PC-9 (cell line): Measurements from ENCODE around the gene CLDND2. TPM values are rescaled to one million over a fixed set of nuclear protein-coding genes. Genes with fewer than 3 reads are reported as not detected.

Source experiments
- BruUV-seq: library from RNA; stranded (reverse); fragments of 400-500 nt; replicated peaks from 2 replicates; lab custom pipeline; 2021; lab: Mats Ljungman, UMichigan
- CTCF ChIA-PET: fragments of 300-600 bp; sonication (Branson Sonifier 250); formaldehyde crosslinking; loops from one replicate; lab custom pipeline; 2022; ENCODE audit warnings: antibody characterized with exemption; lab: Charles Lee
- POLR2A ChIA-PET: fragments of 300-600 bp; sonication (Branson Sonifier 250); formaldehyde crosslinking; loops from one replicate; lab custom pipeline; 2022; ENCODE audit warnings: antibody characterized with exemption; ENCODE audit not compliant: unreplicated experiment; lab: Charles Lee
- DNase-seq, 2 experiments: peaks; one replicate each; pipeline versions ENCODE4 v3.0.0 to v3.0.0-alpha.2; 2015 to 2022; ENCODE audit warnings: mixed read lengths in 1 of 2
- H2AFZ ChIP-seq: fragments of 200-600 bp; sonication (generic); 2 replicates; pipeline ENCODE4 v1.8.1; 2017; ENCODE audit warnings: antibody characterized with exemption
- H3F3A ChIP-seq: fragments of 200-600 bp; sonication (generic); 2 replicates; pipeline ENCODE4 v1.8.1; 2017; ENCODE audit warnings: antibody characterized with exemption, mild to moderate bottlenecking, low read depth; ENCODE audit not compliant: insufficient read depth
- H3K27ac ChIP-seq: fragments of 200-600 bp; sonication (generic); 2 replicates; pipeline ENCODE4 v1.6.1; 2016; ENCODE audit warnings: mixed run types
- H3K27me3 ChIP-seq: fragments of 200-600 bp; sonication (generic); 2 replicates; pipeline ENCODE4 v1.6.1; 2016; ENCODE audit warnings: low read depth, mixed run types; ENCODE audit not compliant: insufficient read depth
- H3K36me3 ChIP-seq: fragments of 200-600 bp; sonication (generic); 2 replicates; pipeline ENCODE4 v1.6.1; 2016; ENCODE audit warnings: low read depth, mixed run types
- H3K4me1 ChIP-seq: fragments of 200-600 bp; sonication (generic); replicated peaks from 2 replicates; pipeline ENCODE4 v1.6.1; 2016; ENCODE audit warnings: mixed run types; ENCODE audit not compliant: insufficient read depth
- H3K4me2 ChIP-seq: fragments of 200-600 bp; sonication (generic); 2 replicates; pipeline ENCODE4 v1.6.1; 2017; ENCODE audit warnings: mixed run types
- H3K4me3 ChIP-seq: fragments of 200-600 bp; sonication (generic); 2 replicates; pipeline ENCODE4 v1.6.1; 2016; ENCODE audit warnings: mixed run types
- H3K79me2 ChIP-seq: fragments of 200-600 bp; sonication (generic); 2 replicates; pipeline ENCODE4 v1.6.1; 2017; ENCODE audit warnings: low read depth, mixed run types
- H3K9me2 ChIP-seq: fragments of 200-600 bp; sonication (generic); 2 replicates; pipeline ENCODE4 v1.8.1; 2017; ENCODE audit warnings: mild to moderate bottlenecking; ENCODE audit not compliant: insufficient read depth
- H3K9me3 ChIP-seq: fragments of 200-600 bp; sonication (generic); 2 replicates; pipeline ENCODE4 v1.8.1; 2016; ENCODE audit warnings: low read depth; ENCODE audit not compliant: insufficient read depth
- H4K20me1 ChIP-seq: fragments of 200-600 bp; sonication (generic); 2 replicates; pipeline ENCODE4 v1.8.1; 2017; ENCODE audit not compliant: insufficient read depth
- CTCF ChIP-seq: fragments of 200-600 bp; sonication (generic); conservative IDR thresholded peaks from 2 replicates; pipeline ENCODE4 v1.6.1; 2017; ENCODE audit warnings: mixed run types, antibody characterized with exemption, mild to moderate bottlenecking, moderate library complexity
- EZH2 ChIP-seq: fragments of 200-600 bp; sonication (generic); IDR thresholded peaks from 2 replicates; pipeline ENCODE4 v1.8.0; 2017; ENCODE audit warnings: antibody characterized with exemption, low read depth
- intact Hi-C: fragments of 100-400 bp; cut with micrococcal nuclease; formaldehyde crosslinking; loops from one replicate; pipeline ENCODE4 v1.10.0; 2022; ENCODE audit not compliant: unreplicated experiment
- total RNA-seq: library from RNA; stranded (reverse); gene quantifications from 2 replicates; pipeline ENCODE4 v1.2.3, GENCODE V29; 2021

The CLDND2 gene
- total RNA-seq, 1 experiment from 2014 or later: 4.5 TPM

GRCh38 chr19:51389143-51389542 lies 20.3 kb upstream of the CLDND2 start:
- no peak overlapping the region for H2AFZ ChIP-seq
- no TSS peak for BruUV-seq
- peaks cover 5% of the 10 kb centered on the region for H3F3A ChIP-seq
- no peak overlapping the region for H3K4me2 ChIP-seq
- no peaks in the 10 kb centered on the region for H4K20me1 ChIP-seq
- no peaks in the 10 kb centered on the region for H3K9me2 ChIP-seq
- no peak overlapping the region for H3K27ac ChIP-seq
- intact Hi-C loops: no loop called here
- ChIA-PET POLR2A (no interaction called here), CTCF (no interaction called here)
- no peaks in the 10 kb centered on the region for H3K9me3 ChIP-seq
- H3K79me2 ChIP-seq: no peaks in the 10 kb centered on the region
- no peaks in the 10 kb centered on the region for H3K4me1 ChIP-seq
- H3K27me3 ChIP-seq: no peaks in the 10 kb centered on the region
- H3K36me3 ChIP-seq: no peaks in the 10 kb centered on the region
- no peak for DNase-seq
- TF ChIP-seq EZH2 (no peak), CTCF (no peak)
- no peak overlapping the region for H3K4me3 ChIP-seq

GRCh38 chr19:51387924-51388389 lies 19.2 kb upstream of the CLDND2 start, which contains the start of gene LIM2:
LIM2 (minus strand) TSS chr19:51387974; CDS start chr19:51387443, 531 bp downstream.
- H3K4me3 ChIP-seq: no peak within 1 kb of the TSS
- H3K9me3 ChIP-seq: no peaks in the 10 kb centered on the region
- no peaks in the 10 kb centered on the region for H3K4me1 ChIP-seq
- ChIA-PET CTCF (no interaction called here), POLR2A (no interaction called here)
- H3K27me3 ChIP-seq: no peaks in the 10 kb centered on the region
- intact Hi-C loops: no loop called here
- no peaks in the 10 kb centered on the region for H3F3A ChIP-seq
- no peaks in the 10 kb centered on the region for H3K79me2 ChIP-seq
- no peak within 1 kb of the TSS for H3K27ac ChIP-seq
- TF ChIP-seq EZH2: no peak
- no peaks in the 10 kb centered on the region for H3K9me2 ChIP-seq
- no TSS peak for BruUV-seq
- DNase-seq: no peak
- no peak within 1 kb of the TSS for H3K4me2 ChIP-seq
- H4K20me1 ChIP-seq: no peaks in the 10 kb centered on the region
- H3K36me3 ChIP-seq: no peaks in the 10 kb centered on the region
- no peak within 1 kb of the TSS for H2AFZ ChIP-seq

- CTCF ChIA-PET: interaction anchor here (0.6 kb wide), 1 partner anchor 521 kb away, joined by 3 read pairs; no protein-coding TSS in a partner anchor
- DNase-seq: no peak
- Histone ChIP-seq H2AFZ (no peak overlapping the region), H3K36me3 (no peaks in the 10 kb centered on the region), H3K9me2 (no peaks in the 10 kb centered on the region), H3K9me3 (no peaks in the 10 kb centered on the region), H3F3A (no peaks in the 10 kb centered on the region), H3K4me3 (no peak overlapping the region), H3K27me3 (no peaks in the 10 kb centered on the region), H4K20me1 (no peaks in the 10 kb centered on the region), H3K79me2 (no peaks in the 10 kb centered on the region), H3K4me2 (no peak overlapping the region), H3K27ac (no peak overlapping the region), H3K4me1 (no peaks in the 10 kb centered on the region)
- TF ChIP-seq CTCF (no peak), EZH2 (no peak)
- no TSS peak for BruUV-seq
- intact Hi-C loops: no loop called here
- POLR2A ChIA-PET: no interaction called here
Observed at GRCh38 chr19:51386882-51387520, 18.2 kb upstream of the CLDND2 start.
